ENCODE data around the gene PPP3R1. TPM values are rescaled to one million over a fixed set of nuclear protein-coding genes. Genes with fewer than 3 reads are reported as not detected.

The PPP3R1 gene
- total RNA-seq, 4 donors from 2014 or later = 23.8 to 31.6 (median 29.9) TPM

DNA sequence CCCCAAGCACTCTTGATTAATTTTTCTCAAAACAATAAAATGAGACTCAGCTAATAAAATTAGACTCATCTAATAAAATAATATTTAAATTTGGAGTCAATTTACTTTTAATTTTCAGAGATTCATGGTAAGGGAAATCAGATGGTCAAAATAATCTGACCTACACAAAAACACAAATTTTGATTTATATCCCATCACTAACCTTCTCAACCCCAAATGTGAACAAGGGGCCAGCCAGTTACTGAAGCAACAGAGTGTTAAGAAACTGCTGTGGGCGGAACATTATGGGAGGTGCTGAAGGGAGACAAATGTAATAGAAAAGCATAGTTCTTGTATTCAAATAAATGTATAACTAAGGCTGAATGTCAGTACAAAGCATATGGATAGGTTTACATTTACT lies 28.5 kb upstream of the PPP3R1 start:
- H3K36me3 ChIP-seq = no peaks in the 10 kb centered on the region
- no peak for ATAC-seq
- no peak overlapping the region for H3K27ac ChIP-seq
- H3K4me3 ChIP-seq = no peak overlapping the region
- H3K27me3 ChIP-seq = no peaks in the 10 kb centered on the region
- H3K4me1 ChIP-seq = peaks cover 0 to 17% (median 0%) of the 10 kb centered on the region in 3 donors
- no peaks in the 10 kb centered on the region for H3K9me3 ChIP-seq
- no peak for TF ChIP-seq POLR2AphosphoS5 (IDR thresholded peaks at IDR 0.05)
- no peak for TF ChIP-seq EP300 (IDR thresholded peaks at IDR 0.05)
- TF ChIP-seq, protein P1, sequence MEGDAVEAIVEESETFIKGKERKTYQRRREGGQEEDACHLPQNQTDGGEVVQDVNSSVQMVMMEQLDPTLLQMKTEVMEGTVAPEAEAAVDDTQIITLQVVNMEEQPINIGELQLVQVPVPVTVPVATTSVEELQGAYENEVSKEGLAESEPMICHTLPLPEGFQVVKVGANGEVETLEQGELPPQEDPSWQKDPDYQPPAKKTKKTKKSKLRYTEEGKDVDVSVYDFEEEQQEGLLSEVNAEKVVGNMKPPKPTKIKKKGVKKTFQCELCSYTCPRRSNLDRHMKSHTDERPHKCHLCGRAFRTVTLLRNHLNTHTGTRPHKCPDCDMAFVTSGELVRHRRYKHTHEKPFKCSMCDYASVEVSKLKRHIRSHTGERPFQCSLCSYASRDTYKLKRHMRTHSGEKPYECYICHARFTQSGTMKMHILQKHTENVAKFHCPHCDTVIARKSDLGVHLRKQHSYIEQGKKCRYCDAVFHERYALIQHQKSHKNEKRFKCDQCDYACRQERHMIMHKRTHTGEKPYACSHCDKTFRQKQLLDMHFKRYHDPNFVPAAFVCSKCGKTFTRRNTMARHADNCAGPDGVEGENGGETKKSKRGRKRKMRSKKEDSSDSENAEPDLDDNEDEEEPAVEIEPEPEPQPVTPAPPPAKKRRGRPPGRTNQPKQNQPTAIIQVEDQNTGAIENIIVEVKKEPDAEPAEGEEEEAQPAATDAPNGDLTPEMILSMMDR (IDR thresholded peaks at IDR 0.05) = no peak
- no peak for TF ChIP-seq POLR2A (IDR thresholded peaks at IDR 0.05)
- 86 to 100% methylated on average over 1 of the region's 1 CpG for WGBS, 2 donors (ENCODE audit: low coverage in 1 of 2)

DNA sequence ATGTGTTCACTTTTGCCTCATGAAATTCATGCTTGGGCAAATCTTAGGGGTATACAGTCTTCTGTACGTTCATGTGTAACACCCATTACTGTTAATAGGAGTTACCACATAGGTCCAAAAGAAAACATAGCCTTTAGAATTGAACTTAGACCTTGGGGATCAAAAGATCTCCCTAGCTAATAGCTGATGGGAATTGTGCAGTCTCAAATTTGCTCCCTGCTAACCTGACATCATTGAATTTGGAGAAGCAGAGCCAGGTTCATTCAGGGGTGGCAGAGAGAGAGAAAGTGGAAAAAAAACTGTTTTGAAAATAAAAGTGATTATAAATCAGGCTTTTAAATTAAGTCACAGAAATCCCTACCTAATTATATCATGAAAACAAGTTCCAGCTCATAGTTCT lies 28.0 kb upstream of the PPP3R1 start:
- ATAC-seq = no peak
- H3K4me1 ChIP-seq = peaks cover 0 to 17% (median 0%) of the 10 kb centered on the region in 3 donors
- no peaks in the 10 kb centered on the region for H3K27me3 ChIP-seq
- TF ChIP-seq POLR2AphosphoS5 (IDR thresholded peaks at IDR 0.05) (no peak), EP300 (IDR thresholded peaks at IDR 0.05) (no peak), POLR2A (IDR thresholded peaks at IDR 0.05) (no peak)
- TF ChIP-seq, protein P1 (IDR thresholded peaks at IDR 0.05) = no peak
- H3K9me3 ChIP-seq = no peaks in the 10 kb centered on the region
- 80 to 89% methylated on average over 1 of the region's 1 CpG for WGBS, 2 donors (ENCODE audit: low coverage in 1 of 2)
- H3K27ac ChIP-seq = no peak overlapping the region
- no peak overlapping the region for H3K4me3 ChIP-seq
- H3K36me3 ChIP-seq = no peaks in the 10 kb centered on the region

DNA sequence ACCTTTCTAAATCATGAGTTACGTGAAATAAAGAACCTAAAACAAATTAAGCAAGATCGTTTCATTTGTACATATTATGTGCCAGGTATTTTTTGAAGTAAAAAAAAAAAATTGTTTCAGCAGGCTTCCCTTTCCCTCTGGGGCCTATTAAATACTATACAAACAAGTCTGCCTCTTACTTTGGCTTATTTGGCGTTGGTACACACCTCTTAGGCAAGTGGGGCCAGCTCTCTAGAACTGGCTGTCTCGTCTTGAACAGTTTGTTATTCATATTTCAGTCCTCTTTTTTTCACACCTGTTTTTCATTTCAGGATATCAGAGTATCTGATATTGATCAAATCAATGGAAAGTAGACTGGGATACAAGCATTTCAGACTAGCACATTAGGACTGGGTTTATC lies 27.4 kb upstream of the PPP3R1 start:
- Histone ChIP-seq H3K4me3 (no peak overlapping the region), H3K27me3 (no peaks in the 10 kb centered on the region), H3K4me1 (peaks cover 0 to 16% (median 0%) of the 10 kb centered on the region in 3 donors), H3K27ac (no peak overlapping the region), H3K9me3 (no peaks in the 10 kb centered on the region), H3K36me3 (no peaks in the 10 kb centered on the region)
- no peak for ATAC-seq
- 76 to 88% methylated on average over 4 of the region's 4 CpGs for WGBS, 2 donors (ENCODE audit: low coverage in 1 of 2)
- TF ChIP-seq POLR2A (IDR thresholded peaks at IDR 0.05) (no peak), EP300 (IDR thresholded peaks at IDR 0.05) (no peak), POLR2AphosphoS5 (IDR thresholded peaks at IDR 0.05) (no peak)
- TF ChIP-seq, protein P1 (IDR thresholded peaks at IDR 0.05) = no peak

DNA sequence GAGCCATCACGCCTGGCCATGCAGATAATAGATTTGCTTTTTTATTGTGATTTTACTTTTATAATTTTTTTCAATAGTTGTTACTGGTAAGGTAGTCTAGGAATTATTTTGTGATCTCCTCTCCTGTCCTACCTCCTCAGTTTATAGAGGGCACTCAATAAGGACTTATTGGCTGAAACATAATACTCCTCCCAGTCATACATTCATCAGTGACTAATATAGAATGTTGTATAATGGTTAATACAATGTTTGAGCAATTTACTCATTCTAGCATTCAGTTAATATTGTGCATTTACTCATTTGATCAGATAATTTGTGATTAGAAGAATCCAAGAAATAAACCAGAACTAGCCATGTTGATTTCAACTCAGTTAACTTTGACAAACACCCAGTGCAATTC lies 25.8 kb upstream of the PPP3R1 start:
- WGBS, 2 donors (ENCODE audit: low coverage in 1 of 2) = 0 to 90% methylated on average over 1 of the region's 1 CpG
- Histone ChIP-seq H3K4me1 (peaks cover 0 to 8% (median 0%) of the 10 kb centered on the region in 3 donors), H3K4me3 (no peak overlapping the region), H3K36me3 (no peaks in the 10 kb centered on the region), H3K9me3 (no peaks in the 10 kb centered on the region), H3K27me3 (no peaks in the 10 kb centered on the region), H3K27ac (no peak overlapping the region)
- no peak for TF ChIP-seq POLR2A (IDR thresholded peaks at IDR 0.05)
- no peak for TF ChIP-seq POLR2AphosphoS5 (IDR thresholded peaks at IDR 0.05)
- ATAC-seq = no peak

- WGBS, 2 donors (ENCODE audit: low coverage in 1 of 2) = 50 to 53% methylated on average over 3 of the region's 3 CpGs
- ATAC-seq = no peak
- TF ChIP-seq, protein P1 (IDR thresholded peaks at IDR 0.05) = no peak
- TF ChIP-seq POLR2AphosphoS5 (IDR thresholded peaks at IDR 0.05) = no peak
- no peak for TF ChIP-seq POLR2A (IDR thresholded peaks at IDR 0.05)
- no peak for TF ChIP-seq EP300 (IDR thresholded peaks at IDR 0.05)
- Histone ChIP-seq H3K4me1 (peaks cover 0 to 19% (median 3%) of the 10 kb centered on the region in 3 donors), H3K27ac (no peak overlapping the region), H3K9me3 (no peaks in the 10 kb centered on the region), H3K27me3 (no peaks in the 10 kb centered on the region), H3K36me3 (no peaks in the 10 kb centered on the region), H3K4me3 (no peak overlapping the region)
These were observed 21.7 kb upstream of the PPP3R1 start for GRCh38 chr2:68274022-68274421.
